AG04449 (cell line): ENCODE measurements around the gene FLNB.

Source experiments
- CTCF ChIA-PET: fragments of 350-600 bp; formaldehyde crosslinking; extraction: SDS; loops from one replicate; lab custom pipeline; 2021; ENCODE audit warnings: antibody characterized with exemption; lab: Yijun Ruan, JAX
- POLR2A ChIA-PET: fragments of 400-600, 350-600 bp; formaldehyde crosslinking; extraction: SDS; loops from one replicate; lab custom pipeline; 2020; ENCODE audit warnings: antibody characterized with exemption, inconsistent platforms; lab: Yijun Ruan, JAX
- DNase-seq: peaks from one replicate; pipeline ENCODE4 v3.0.0-alpha.2; 2010; ENCODE audit warnings: low read depth, low spot score
- H3K4me3 ChIP-seq: 2 replicates; pipeline ENCODE4 v1.5.1; 2011; ENCODE audit warnings: low read depth, mild to moderate bottlenecking, control low read depth, low read length
- TF ChIP-seq, protein P1 (sequence below): IDR thresholded peaks from one replicate; pipeline ENCODE4 v1.5.1; 2011; ENCODE audit warnings: mild to moderate bottlenecking, moderate library complexity, low read length, control low read depth, inconsistent platforms; ENCODE audit not compliant: insufficient read depth; ENCODE audit errors: missing control alignments

The FLNB gene

DNA sequence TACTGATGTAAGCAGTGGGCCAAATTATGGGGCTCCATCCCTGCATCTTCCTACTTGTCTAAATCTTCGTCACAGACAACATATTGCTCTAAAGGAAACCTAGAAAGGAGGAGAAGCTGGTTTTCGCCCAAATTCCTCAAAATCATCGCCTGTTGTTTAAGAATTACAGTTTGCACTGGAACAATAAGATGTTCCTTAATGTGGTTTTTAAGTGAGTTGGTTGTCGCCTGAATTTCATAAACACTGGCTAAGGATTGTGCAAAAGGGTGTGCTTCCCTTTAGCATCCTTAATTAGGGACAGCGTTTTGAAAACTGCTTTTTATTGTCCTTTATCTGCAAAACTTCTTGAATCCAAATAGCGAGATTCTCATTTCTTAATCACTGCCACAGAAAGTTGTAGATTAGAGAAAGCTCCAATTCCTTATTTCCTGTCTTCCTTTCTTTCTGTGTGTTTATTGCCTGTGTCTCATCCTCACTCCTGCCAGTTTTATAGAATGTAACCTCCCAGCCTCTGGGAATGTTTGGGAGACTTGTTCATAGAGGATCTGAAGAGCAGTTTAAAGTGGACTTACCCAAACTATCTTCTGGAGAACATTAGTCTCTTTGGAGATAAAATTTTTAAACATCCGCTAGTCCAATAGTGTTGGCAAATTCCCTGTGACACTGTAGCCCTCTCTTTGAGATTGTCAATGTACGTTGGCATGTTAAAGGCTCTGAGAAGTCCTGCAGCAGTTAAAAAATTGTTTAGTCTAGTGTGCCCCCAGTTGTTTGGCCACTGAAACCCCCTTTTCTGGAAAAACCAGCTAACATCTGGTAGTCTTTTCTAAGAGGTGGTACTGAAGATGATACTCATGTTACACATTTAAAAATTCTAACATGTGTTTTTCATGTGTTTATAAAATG, 50.4 kb downstream of the FLNB start:
- TF ChIP-seq, protein P1, sequence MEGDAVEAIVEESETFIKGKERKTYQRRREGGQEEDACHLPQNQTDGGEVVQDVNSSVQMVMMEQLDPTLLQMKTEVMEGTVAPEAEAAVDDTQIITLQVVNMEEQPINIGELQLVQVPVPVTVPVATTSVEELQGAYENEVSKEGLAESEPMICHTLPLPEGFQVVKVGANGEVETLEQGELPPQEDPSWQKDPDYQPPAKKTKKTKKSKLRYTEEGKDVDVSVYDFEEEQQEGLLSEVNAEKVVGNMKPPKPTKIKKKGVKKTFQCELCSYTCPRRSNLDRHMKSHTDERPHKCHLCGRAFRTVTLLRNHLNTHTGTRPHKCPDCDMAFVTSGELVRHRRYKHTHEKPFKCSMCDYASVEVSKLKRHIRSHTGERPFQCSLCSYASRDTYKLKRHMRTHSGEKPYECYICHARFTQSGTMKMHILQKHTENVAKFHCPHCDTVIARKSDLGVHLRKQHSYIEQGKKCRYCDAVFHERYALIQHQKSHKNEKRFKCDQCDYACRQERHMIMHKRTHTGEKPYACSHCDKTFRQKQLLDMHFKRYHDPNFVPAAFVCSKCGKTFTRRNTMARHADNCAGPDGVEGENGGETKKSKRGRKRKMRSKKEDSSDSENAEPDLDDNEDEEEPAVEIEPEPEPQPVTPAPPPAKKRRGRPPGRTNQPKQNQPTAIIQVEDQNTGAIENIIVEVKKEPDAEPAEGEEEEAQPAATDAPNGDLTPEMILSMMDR: no peak
- CTCF ChIA-PET: interaction anchor here (0.8 to 2.5 kb wide), 6 partner anchors 8 to 119 kb away, joined by 3 to 7 read pairs (median 4); partner anchors contain the start of gene FLNB
- no peak for DNase-seq
- POLR2A ChIA-PET: interaction anchor here (0.6 to 2.7 kb wide), 8 partner anchors 9 to 246 kb away, joined by 3 to 21 read pairs (median 4); partner anchors contain the start of genes ABHD6 and FLNB
- H3K4me3 ChIP-seq: no peak overlapping the region; the same call in 1 of the 2 replicates

DNA sequence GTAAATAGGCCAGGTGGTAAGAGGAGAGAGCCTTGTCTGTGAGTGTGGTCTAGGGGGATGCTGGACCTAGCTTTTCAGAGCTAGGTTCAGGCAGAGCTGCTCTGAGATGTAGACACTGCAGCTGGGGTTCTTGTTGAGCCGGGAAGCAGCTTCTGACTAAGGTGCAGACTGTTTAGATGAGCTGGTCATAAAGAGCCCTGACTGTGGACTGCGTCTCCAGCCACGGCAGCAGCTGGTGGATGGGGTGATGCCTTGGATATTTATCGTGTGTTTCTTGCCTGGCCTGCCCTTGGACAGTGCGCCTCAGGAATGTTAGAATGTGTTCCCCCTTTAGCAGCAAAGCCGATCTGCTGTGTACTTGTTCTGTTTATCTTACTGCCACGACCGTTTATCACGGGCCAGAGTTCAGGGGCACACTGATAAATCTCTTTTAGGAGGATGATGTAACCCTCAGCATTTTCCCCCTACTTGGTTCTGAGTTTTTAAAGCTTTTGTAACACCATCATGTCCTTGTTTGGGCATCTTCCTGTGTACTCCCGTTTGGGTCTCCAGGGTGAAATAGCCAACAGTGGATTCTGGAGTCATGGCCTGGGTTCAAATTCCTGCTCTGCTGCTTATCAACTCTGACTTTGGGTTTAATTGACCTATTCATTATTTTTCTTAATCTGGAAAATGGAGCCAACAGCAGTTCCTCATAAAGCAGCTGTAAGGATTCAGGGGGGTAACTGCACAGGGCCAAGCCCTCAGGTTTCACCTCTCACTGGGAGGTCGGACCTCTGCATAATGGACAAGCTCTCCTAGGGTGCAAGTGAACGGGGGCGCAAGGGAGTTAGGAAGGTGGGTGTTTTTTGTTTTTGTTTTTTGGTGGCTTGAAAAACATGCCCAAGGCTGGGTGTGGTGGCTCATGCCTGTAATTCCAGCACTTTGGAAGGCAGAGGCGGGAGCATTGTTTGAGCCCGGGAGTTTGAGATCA, 51.4 kb downstream of the FLNB start:
- POLR2A ChIA-PET: interaction anchor here (0.6 to 2.7 kb wide), 9 partner anchors 7 to 247 kb away, joined by 3 to 21 read pairs (median 4); partner anchors contain the start of genes ABHD6 and FLNB

DNA sequence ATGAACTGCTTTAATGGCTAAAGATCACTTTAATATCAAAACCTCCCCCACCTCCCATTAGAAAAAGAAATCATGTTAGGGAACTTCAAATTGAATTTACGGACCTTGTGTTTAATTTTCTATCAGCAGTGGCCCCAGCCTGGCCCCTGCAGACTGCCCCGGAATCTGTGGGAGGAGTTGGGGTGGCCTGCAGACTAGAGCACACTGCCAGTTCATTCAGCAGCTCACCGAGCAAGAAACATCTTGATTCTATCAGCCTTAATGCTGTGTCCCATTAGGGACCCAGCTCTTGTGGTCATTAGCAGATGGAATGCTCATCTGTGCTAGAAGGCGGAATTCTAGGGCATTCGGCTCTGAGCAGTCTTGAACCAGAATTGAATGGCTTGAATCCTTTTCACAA, 54.2 kb downstream of the FLNB start:
- TF ChIP-seq, protein P1: no peak
- ChIA-PET CTCF (interaction anchor here (0.8 to 1.3 kb wide), 3 partner anchors 10 to 55 kb away, joined by 3 read pairs; no protein-coding TSS in a partner anchor), POLR2A (interaction anchor here (1.2 to 2.3 kb wide), 3 partner anchors 10 to 51 kb away, joined by 3 to 6 read pairs (median 6); no protein-coding TSS in a partner anchor)

More for the DNA sequence above, 51.4 kb downstream of the FLNB start:
- H3K4me3 ChIP-seq: peak overlapping the region; percentile 18
- TF ChIP-seq, protein P1: no peak
- CTCF ChIA-PET: interaction anchor here (0.7 to 2.5 kb wide), 7 partner anchors 9 to 118 kb away, joined by 3 to 7 read pairs (median 3); partner anchors contain the start of gene FLNB
- DNase-seq: peak; percentile 88

DNA sequence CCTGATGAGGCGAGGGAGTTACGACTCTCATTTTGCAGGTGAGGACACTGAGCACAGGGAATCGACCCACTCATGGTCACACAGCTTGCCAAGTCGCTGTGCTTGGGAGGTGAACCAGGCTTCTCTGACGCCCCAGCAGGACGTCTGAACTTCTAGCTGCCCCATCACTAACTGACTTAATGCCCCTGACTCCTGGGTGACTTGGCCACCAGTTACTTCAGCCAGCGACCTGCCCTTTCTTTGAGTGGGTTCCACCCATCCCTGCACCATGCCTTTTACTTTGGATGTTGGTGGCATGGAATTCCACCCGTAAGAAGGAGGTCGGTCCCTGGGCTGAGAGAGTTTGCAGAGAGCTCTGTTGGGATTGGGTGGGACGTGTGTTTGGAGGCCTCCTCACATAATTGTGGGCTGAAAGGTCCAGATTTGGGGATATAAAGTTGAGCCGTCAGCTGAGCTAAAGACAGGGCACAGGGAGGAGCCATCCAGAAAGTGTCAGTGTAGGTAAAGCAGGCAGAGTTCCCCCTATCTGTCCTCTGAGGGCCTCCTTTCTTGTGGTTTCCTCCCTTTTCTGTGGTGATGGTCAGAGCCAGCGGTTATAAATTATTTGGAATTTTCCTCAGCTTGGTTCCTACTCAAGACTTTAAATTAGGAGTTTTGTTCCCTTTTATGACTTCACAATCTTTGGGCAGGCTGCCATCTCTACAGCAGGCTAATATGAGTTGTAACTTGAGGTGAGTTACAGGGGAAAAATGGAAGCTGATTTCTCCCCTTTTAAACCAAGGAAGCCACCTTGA, 55.0 kb downstream of the FLNB start:
- no peak for DNase-seq
- CTCF ChIA-PET: interaction anchor here (0.6 to 1.8 kb wide), 9 partner anchors 9 to 114 kb away, joined by 3 to 9 read pairs (median 3); partner anchors contain the start of gene FLNB
- POLR2A ChIA-PET: interaction anchor here (1.2 to 2.3 kb wide), 4 partner anchors 9 to 52 kb away, joined by 3 to 6 read pairs (median 4); no protein-coding TSS in a partner anchor
- TF ChIP-seq, protein P1: no peak
- no peak overlapping the region for H3K4me3 ChIP-seq

More for the DNA sequence above, 54.2 kb downstream of the FLNB start:
- no peak for DNase-seq
- H3K4me3 ChIP-seq: no peak overlapping the region
